ENCODE measurements around the gene ENTHD1.

ENTHD1 gene

GRCh38 chr22:39700565-39700964, 193.0 kb downstream of the ENTHD1 start:
- H3K27ac ChIP-seq, result no peak overlapping the region
- DNase-seq (ENCODE audit: low read depth, low spot score), result no peak

DNA sequence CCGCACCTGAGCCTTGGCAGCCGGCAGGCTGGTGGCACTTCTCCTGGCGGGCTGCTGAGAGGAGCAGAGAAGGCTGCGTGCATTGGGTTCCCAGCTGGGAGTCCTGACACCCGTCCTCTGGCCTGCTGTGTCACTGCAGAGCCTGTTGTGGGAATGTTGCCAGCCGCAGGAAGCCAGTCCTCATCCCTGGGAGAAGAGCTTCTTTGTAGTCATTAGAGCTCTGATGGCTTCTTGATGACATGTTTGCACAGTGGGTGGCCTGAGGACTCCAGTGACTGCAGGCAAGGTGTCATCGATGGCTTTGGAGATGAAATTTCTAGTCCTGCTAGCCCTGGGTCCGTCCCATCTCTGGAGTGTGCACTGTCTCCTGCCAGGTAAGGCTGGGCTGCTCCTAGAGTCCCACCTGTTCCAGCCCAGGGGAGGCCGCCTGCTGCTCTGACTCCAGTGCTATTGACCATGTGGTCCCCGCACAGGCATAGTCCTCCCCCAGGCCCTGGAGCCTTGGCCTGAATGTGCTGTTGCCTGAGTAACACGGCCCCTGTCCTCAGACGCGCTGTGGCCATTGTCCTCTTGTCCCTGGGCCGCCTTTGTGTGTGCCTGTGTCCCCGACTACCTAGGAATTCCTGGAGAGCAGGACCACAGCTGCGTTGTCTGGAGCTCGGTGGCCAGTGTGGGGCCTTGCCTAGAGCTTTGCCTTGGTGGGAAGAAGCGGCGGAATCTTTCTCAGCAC, 193.8 kb downstream of the ENTHD1 start:
- H3K27ac ChIP-seq, result no peak overlapping the region
- DNase-seq (ENCODE audit: low read depth, low spot score), result no peak

GRCh38 chr22:39697790-39698430, 195.7 kb downstream of the ENTHD1 start:
- no peak for DNase-seq (ENCODE audit: low read depth, low spot score)
- no peak overlapping the region for H3K27ac ChIP-seq

DNA sequence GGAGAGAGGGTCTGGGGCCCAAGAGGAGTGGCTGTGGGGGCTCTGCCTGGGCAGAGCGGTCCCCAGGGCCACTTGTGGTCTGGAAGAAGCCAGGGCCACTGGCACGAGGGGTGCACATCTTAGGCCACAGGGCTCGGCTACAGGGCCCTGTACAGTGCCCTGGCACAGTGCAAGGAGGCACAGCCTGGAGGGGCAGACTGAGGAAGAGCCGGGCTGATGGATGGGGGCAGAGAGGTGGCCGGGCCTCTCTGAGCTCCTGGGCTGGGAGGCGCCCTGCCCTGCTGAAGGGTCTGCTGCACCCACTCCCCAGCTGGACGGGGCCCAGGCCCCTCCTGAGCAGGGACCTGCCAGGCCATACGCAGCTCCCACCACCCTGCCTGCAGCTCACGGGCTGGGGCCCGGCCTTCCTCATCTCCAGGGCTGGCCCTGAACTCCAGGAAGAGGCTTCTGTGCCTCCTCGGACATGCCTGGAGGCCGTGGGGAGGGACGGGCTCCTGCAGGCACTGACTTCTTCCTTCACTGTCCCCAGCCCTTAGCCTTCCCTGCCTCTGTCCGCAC, 199.5 kb downstream of the ENTHD1 start:
- H3K27ac ChIP-seq, result no peak overlapping the region
- DNase-seq (ENCODE audit: low read depth, low spot score), result no peak
